ENCODE data around the gene POMGNT2.

- TF ChIP-seq CTCF (conservative IDR thresholded peaks at IDR 0.05; ENCODE audit: low read length): no peak
- TF ChIP-seq EZH2phosphoT487 (IDR thresholded peaks at IDR 0.05; ENCODE audit: borderline replicate concordance): no peak
These were observed 14.4 kb downstream of the POMGNT2 start for GRCh38 chr3:43091481-43091880.
